Measurements from ENCODE around the gene CRKL.
"Not testable (repeated sequence)": the region's sequence is repeated elsewhere in the genome, so short reads cannot be mapped to it uniquely, and the experiment has no call there.

The CRKL gene

DNA sequence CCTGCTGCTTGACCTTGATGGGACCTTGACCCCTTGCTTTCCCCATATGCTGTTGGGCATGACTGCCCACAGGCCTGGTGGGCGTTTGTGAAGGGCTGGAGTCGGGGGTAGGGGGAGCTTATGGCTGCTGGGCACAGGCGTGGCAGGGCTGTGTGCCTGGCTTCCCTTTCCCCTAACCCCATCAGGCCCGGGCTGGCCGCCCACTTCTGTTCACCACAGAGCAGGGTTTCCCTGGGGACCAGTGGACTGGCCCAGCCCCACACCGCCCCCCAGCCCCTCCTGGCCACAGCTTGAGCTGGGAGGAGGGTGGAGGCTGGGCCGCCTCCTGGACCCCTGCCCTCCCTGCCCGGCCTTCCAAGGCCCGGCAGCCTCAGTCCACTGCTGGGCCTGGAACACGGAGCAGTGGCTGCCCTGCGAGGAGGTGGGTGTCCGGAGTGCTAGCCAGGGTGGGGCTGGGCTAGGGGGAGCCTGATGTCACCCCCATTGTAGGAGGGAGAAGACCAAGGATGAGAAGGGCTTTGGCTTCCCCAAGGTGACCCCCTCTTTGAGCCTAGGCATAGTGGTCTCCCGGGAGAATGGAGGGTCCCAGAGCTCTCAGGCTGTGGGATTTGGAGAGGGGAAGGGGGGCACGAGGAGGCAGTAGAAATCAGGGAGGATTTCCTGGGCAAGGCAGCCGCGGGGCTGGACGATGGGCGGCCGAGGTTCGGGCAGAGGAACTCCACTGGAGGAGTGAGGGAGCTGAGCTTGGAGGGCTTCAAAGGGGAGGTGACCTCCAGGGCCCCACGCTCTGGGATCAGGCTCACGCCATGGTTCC lies 49.9 kb downstream of the CRKL start, which contains the start of gene AIFM3:
AIFM3 (plus strand) TSS at position 373 of the 814 bp plus-strand sequence. CDS start 690 bp downstream, outside the sequence.
- POLR2A ChIA-PET (ENCODE audit: low non-redundant PET): no interaction called here
- DNase-seq (ENCODE audit: low spot score): no peak
- H3K27ac ChIP-seq: no peak within 1 kb of the TSS; the same call in 1 of the 2 replicates
- CTCF ChIA-PET: interaction anchor here (0.5 kb wide), 1 partner anchor 477 kb away, joined by 3 read pairs; no protein-coding TSS in a partner anchor
- TF ChIP-seq, protein P1, sequence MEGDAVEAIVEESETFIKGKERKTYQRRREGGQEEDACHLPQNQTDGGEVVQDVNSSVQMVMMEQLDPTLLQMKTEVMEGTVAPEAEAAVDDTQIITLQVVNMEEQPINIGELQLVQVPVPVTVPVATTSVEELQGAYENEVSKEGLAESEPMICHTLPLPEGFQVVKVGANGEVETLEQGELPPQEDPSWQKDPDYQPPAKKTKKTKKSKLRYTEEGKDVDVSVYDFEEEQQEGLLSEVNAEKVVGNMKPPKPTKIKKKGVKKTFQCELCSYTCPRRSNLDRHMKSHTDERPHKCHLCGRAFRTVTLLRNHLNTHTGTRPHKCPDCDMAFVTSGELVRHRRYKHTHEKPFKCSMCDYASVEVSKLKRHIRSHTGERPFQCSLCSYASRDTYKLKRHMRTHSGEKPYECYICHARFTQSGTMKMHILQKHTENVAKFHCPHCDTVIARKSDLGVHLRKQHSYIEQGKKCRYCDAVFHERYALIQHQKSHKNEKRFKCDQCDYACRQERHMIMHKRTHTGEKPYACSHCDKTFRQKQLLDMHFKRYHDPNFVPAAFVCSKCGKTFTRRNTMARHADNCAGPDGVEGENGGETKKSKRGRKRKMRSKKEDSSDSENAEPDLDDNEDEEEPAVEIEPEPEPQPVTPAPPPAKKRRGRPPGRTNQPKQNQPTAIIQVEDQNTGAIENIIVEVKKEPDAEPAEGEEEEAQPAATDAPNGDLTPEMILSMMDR (conservative IDR thresholded peaks at IDR 0.05; ENCODE audit: low read depth): no peak

DNA sequence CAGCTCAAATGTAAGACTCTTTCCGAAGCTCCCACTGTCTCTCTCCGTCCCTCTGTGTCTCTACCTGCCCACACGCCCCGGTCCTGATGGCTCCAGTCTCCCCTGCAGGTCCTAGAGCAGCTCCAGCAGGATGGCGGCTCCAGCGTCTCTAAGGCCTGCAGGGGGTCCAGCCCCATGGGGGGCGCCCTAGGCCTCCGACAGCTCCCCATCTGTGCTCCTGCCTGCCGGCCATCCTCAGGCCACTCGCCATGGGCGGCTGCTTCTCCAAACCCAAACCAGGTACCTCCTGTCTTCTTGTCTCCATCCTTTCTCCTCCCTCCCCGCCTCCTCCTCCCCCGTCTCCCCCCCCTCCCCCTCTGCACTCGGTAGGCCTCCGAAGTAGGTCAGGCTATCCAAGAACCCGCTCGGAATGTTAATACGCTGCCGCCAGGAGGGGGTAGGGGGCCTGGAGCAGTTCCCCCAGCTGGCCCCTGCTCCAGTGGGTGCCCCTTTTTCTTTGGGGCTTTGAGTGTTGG lies 50.5 kb downstream of the CRKL start:
- POLR2A ChIA-PET (ENCODE audit: low non-redundant PET): no interaction called here
- CTCF ChIA-PET: no interaction called here
- no peak for DNase-seq (ENCODE audit: low spot score)
- no peak overlapping the region for H3K27ac ChIP-seq
- TF ChIP-seq, protein P1 (conservative IDR thresholded peaks at IDR 0.05; ENCODE audit: low read depth): no peak

DNA sequence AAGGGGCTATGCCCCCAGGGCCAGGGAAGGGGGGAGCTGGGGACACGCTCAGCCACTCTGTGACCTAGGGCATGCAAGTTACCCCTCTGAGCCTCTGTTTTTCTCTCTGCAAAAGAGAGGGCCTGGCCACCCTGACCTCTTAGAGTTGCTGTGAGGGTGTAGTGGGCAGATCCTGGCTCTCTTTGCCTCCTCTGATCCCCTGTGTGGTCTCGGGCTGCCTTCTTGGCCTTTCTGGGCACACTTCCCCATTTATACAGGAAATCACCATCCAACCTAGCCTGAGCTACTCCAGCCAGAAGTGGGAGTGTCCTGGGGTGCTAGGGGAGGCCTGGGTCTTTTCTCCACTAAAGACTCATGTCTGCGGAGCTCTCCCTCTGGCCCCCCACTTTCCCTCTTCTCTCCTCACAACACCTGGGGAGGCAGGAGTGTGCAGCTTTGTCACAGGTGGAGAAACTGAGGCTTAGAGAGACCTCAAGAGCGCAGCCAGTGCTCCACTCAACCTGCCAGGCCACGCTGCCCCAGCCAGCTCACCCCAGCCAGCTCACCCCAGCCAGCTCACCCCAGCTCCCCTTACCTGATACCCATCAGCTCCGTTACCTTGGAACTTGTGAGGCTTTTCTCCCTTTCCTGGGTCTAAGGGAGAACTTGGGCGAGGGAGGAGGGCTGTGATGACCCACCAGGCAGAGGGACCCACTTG lies 51.2 kb downstream of the CRKL start:
- ChIA-PET CTCF (no interaction called here), POLR2A (ENCODE audit: low non-redundant PET) (no interaction called here)
- H3K27ac ChIP-seq: peak overlapping the region; percentile 26
- TF ChIP-seq, protein P1 (conservative IDR thresholded peaks at IDR 0.05; ENCODE audit: low read depth): no peak
- no peak for DNase-seq (ENCODE audit: low spot score)

DNA sequence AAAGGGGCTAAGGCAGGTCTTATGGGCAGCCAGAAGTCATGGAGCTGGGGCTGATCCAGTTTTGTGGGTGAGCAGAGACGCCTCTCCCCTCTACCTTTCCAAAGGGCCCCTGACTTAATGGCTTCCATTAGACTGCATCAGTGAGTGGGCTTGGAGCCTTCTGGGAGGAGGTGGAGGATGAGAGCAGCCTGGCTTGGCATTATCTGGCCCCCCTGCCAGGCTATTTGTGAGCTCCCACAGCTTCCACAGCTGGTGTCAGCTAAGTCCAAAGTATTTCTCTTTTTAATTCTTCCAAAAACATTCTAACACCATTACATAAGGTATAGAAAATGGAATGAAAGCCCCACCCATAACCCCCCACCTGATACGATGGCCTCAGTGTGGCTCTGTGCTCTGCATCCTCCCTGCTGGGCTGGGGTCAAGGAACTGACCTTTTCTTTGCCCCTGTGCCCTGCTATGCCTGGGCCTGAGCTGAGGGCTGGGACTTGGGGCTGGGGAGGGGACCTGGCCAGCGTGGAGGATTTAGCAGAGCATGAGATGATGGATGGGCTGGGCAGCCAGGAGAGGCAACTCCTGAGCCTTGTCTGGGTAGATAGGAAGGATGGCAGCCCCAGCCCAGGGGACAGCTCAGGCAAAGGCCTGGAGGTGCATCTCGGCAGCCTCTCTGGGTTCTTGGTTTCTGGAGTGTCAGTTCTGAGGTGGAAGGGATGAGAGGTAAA lies 53.9 kb downstream of the CRKL start:
- TF ChIP-seq, protein P1 (conservative IDR thresholded peaks at IDR 0.05; ENCODE audit: low read depth): no peak
- CTCF ChIA-PET: no interaction called here
- POLR2A ChIA-PET (ENCODE audit: low non-redundant PET): interaction anchor here (0.5 kb wide), 1 partner anchor 109 kb away, joined by 4 read pairs; no protein-coding TSS in a partner anchor

DNA sequence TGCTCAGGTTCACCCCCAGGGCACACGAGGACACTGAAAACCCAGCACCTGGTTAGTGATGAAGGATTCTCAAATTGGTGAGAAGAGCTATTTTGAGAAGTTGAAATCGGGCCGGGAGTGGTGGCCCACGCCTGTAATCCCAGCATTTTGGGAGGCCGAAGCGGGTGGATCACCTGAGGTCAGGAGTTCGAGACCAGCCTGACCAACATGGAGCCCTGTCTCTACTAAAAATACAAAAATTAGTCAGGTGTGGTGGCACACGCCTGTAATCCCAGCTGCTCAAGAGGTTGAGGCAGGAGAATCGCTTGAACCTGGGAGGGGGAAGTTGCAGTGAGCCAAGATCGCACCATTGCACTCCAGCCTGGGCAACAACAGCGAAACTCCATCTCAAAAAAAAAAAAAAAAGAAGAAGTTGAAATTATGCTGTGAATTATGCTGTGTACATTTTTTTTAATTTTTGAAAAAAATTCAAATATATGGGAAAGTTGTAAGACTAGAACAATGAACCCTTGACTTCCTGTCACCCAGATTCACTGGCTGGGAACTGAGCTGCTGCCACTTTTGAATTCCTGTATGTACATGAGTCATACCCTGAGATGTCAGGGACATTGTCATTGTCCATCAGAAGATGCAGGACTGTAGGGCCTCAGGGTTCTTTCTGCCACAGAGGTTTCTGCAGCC lies 54.9 kb downstream of the CRKL start:
- CTCF ChIA-PET: interaction anchor here (0.6 to 1.9 kb wide), 3 partner anchors 10 to 226 kb away, joined by 3 to 6 read pairs (median 3); no protein-coding TSS in a partner anchor
- POLR2A ChIA-PET (ENCODE audit: low non-redundant PET); DNase-seq (ENCODE audit: low spot score); H3K27ac ChIP-seq: not testable (repeated sequence)

More for the DNA sequence above, 53.9 kb downstream of the CRKL start:
- DNase-seq (ENCODE audit: low spot score): no peak
- no peak overlapping the region for H3K27ac ChIP-seq

DNA sequence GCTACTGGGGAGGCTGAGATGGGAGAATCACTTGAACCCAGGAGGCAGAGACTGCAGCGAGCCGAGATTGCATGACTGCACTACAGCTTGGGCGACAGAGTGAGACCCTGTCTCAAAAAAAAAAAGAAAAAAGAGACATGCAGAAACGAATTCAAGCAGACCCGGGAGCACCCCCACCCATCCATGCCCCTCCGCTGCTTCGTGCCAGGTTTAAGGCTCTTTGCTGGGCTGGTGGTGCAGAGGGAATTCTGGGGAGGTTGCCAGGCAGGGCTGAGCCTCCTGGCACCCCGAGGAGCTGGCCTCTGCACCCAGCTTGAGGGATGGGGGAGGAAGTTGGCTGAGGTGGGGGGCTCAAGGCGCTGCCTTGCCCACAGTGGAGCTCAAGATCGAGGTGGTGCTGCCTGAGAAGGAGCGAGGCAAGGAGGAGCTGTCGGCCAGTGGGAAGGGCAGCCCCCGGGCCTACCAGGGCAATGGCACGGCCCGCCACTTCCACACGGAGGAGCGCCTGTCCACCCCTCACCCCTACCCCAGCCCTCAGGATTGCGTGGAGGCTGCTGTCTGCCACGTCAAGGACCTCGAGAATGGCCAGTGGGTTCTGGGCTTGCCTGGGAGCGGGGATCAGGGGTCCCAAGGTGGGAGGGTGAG lies 55.8 kb downstream of the CRKL start:
- DNase-seq (ENCODE audit: low spot score): no peak
- ChIA-PET CTCF (interaction anchor here (0.6 to 1.9 kb wide), 3 partner anchors 11 to 227 kb away, joined by 3 to 6 read pairs (median 3); no protein-coding TSS in a partner anchor), POLR2A (ENCODE audit: low non-redundant PET) (no interaction called here)
- TF ChIP-seq, protein P1 (conservative IDR thresholded peaks at IDR 0.05; ENCODE audit: low read depth): no peak
- no peak overlapping the region for H3K27ac ChIP-seq
